HL-60 (cell line): ENCODE data around the gene ZNF544.

Source experiments
- DNase-seq, 2 experiments: peaks; one replicate each; pipeline ENCODE4 v3.0.0-alpha.2; 2010 to 2020; ENCODE audit warnings: low read depth in 1 of 2, low spot score in 1 of 2
- H3K27ac ChIP-seq: fragments of 250-450 bp; sonication (Bioruptor Pico); replicated peaks from 2 replicates; pipeline ENCODE4 v1.5.1; 2020; ENCODE audit warnings: mild to moderate bottlenecking, moderate library complexity
- H3K27me3 ChIP-seq: fragments of 250-450 bp; sonication (Bioruptor Pico); 2 replicates; pipeline ENCODE4 v1.5.1; 2021; ENCODE audit warnings: mild to moderate bottlenecking, moderate library complexity; ENCODE audit not compliant: insufficient read depth, poor library complexity, severe bottlenecking
- H3K4me3 ChIP-seq: replicated peaks from 2 replicates; pipeline ENCODE4 v1.5.1; 2011; ENCODE audit warnings: mild to moderate bottlenecking, control low read depth, low read length; ENCODE audit not compliant: insufficient read depth
- CTCF ChIP-seq: IDR thresholded peaks from one replicate; pipeline ENCODE4 v1.5.1; 2011; ENCODE audit warnings: low read length, control low read depth, inconsistent platforms; ENCODE audit not compliant: insufficient read depth
- GABPA ChIP-seq: IDR thresholded peaks from 2 replicates; pipeline ENCODE4 v1.6.1; 2012; ENCODE audit warnings: low read depth
- POLR2AphosphoS5 ChIP-seq: IDR thresholded peaks from 2 replicates; pipeline ENCODE4 v1.6.1; 2012; ENCODE audit warnings: low read depth
- SPI1 ChIP-seq: IDR thresholded peaks from 2 replicates; pipeline ENCODE4 v1.6.1; 2012; ENCODE audit warnings: low read depth, mild to moderate bottlenecking, borderline replicate concordance
- TF ChIP-seq, protein P1 (sequence below): IDR thresholded peaks from 2 replicates; pipeline ENCODE4 v1.6.1; 2012; ENCODE audit warnings: low read depth; ENCODE audit not compliant: insufficient replicate concordance

Gene ZNF544

GRCh38 chr19:58213075-58213369 lies 15.7 kb upstream of the ZNF544 start:
- DNase-seq, result no peak
- TF ChIP-seq, protein P1, sequence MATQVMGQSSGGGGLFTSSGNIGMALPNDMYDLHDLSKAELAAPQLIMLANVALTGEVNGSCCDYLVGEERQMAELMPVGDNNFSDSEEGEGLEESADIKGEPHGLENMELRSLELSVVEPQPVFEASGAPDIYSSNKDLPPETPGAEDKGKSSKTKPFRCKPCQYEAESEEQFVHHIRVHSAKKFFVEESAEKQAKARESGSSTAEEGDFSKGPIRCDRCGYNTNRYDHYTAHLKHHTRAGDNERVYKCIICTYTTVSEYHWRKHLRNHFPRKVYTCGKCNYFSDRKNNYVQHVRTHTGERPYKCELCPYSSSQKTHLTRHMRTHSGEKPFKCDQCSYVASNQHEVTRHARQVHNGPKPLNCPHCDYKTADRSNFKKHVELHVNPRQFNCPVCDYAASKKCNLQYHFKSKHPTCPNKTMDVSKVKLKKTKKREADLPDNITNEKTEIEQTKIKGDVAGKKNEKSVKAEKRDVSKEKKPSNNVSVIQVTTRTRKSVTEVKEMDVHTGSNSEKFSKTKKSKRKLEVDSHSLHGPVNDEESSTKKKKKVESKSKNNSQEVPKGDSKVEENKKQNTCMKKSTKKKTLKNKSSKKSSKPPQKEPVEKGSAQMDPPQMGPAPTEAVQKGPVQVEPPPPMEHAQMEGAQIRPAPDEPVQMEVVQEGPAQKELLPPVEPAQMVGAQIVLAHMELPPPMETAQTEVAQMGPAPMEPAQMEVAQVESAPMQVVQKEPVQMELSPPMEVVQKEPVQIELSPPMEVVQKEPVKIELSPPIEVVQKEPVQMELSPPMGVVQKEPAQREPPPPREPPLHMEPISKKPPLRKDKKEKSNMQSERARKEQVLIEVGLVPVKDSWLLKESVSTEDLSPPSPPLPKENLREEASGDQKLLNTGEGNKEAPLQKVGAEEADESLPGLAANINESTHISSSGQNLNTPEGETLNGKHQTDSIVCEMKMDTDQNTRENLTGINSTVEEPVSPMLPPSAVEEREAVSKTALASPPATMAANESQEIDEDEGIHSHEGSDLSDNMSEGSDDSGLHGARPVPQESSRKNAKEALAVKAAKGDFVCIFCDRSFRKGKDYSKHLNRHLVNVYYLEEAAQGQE, result no peak
- no peak for TF ChIP-seq GABPA
- TF ChIP-seq CTCF, result no peak
- TF ChIP-seq SPI1, result no peak
- Histone ChIP-seq H3K27me3 (no peaks in the 10 kb centered on the region), H3K27ac (no peak overlapping the region), H3K4me3 (no peak overlapping the region)

DNA sequence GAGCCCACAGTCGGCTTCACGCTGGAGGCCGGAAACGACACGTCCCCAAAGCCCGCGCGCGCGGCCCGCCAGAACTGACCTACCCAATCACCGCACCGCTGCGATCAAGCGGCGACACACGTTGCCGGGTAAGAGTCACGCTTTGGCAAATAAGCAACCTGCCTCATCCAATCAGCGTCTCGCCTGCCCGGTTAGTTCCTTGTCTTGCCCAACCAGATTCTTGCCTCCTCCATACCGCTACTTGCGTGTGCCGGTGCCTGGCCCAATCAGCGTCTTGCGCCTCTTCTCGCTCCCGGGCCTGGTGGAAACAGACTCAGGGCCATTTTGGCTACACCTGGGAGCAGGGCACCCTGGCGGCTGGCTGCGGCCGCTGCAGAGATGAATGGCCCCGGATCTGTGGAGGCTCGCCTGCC lies 11.6 kb upstream of the ZNF544 start:
- no peak overlapping the region for H3K27ac ChIP-seq
- TF ChIP-seq CTCF (no peak), SPI1 (no peak), GABPA (no peak), POLR2AphosphoS5 (no peak)
- TF ChIP-seq, protein P1, result no peak
- no peak overlapping the region for H3K4me3 ChIP-seq
- H3K27me3 ChIP-seq, result no peaks in the 10 kb centered on the region
- DNase-seq, result no peak

- DNase-seq, result no peak
- H3K27me3 ChIP-seq, result no peaks in the 10 kb centered on the region
- H3K4me3 ChIP-seq, result no peak overlapping the region
- H3K27ac ChIP-seq, result no peak overlapping the region
- no peak for TF ChIP-seq SPI1
- no peak for TF ChIP-seq GABPA
- TF ChIP-seq, protein P1, result no peak
- TF ChIP-seq POLR2AphosphoS5, result no peak
- TF ChIP-seq CTCF, result no peak
Observed at GRCh38 chr19:58217607-58218391, 10.9 kb upstream of the ZNF544 start.
